HepG2 (cell line): ENCODE data around the gene GIPC3. TPM values are rescaled to one million over a fixed set of nuclear protein-coding genes. Genes with fewer than 3 reads are reported as not detected.

Experiments
- ATAC-seq: fragments of 200-7000 bp; cut with Tn5 transposase; 3 replicates; pipeline ENCODE4 v1.9.1; 2020; ENCODE audit warnings: mild to moderate bottlenecking, moderate library complexity
- BruUV-seq: library from RNA; stranded (reverse); fragments of 400-500 nt; replicated peaks from 2 replicates; lab custom pipeline; 2021; lab: Mats Ljungman, UMichigan
- CTCF ChIA-PET: fragments of 300-600 bp; formaldehyde crosslinking; extraction: SDS; loops from one replicate; lab custom pipeline; 2021; ENCODE audit warnings: low total read pairs, inconsistent platforms, low intra/inter-chr PET ratio; lab: Yijun Ruan, JAX
- POLR2A ChIA-PET: fragments of 350-600 bp; sonication (Branson Sonifier 250); formaldehyde crosslinking; loops from one replicate; lab custom pipeline; 2020; ENCODE audit warnings: antibody characterized with exemption, inconsistent platforms; lab: Yijun Ruan, JAX
- DNase-seq: peaks from one replicate; pipeline ENCODE4 v3.0.0-alpha.2; 2015; ENCODE audit warnings: low spot score
- FAIRE-seq: peaks from 3 replicates; lab custom pipeline; 2011; peaks lifted over from hg19 to GRCh38; lab: Jason Lieb, UNC
- H2AFZ ChIP-seq: one replicate; pipeline ENCODE4 v1.6.1; 2011; ENCODE audit warnings: low read length, inconsistent platforms
- H3K27ac ChIP-seq: fragments of 300-600 bp; 3 replicates; pipeline ENCODE4 v1.8.0; 2011; ENCODE audit warnings: mixed run types, mild to moderate bottlenecking, mixed read lengths, low read length, inconsistent platforms; ENCODE audit not compliant: insufficient read depth; ENCODE audit errors: extremely low read length
- H3K27me3 ChIP-seq, 2 experiments: fragments of 200-600 bp in 1 of 2; 2 replicates in 1 of 2; 3 replicates in 1 of 2; pipeline versions ENCODE4 v1.6.0 to v1.8.0; 2011; ENCODE audit warnings: low read length in 2 of 2, mild to moderate bottlenecking in 2 of 2, moderate library complexity in 2 of 2, inconsistent platforms in 1 of 2; ENCODE audit not compliant: insufficient read depth in 2 of 2, control insufficient read depth in 1 of 2
- H3K36me3 ChIP-seq, 2 experiments: fragments of 200-600 bp in 1 of 2; replicated peaks in 1 of 2; 2 replicates in 1 of 2; 3 replicates in 1 of 2; pipeline versions ENCODE4 v1.5.1 to v1.8.0; 2011; ENCODE audit warnings: low read length in 2 of 2, inconsistent platforms in 1 of 2; ENCODE audit not compliant: insufficient read depth in 2 of 2, control insufficient read depth in 1 of 2
- H3K4me1 ChIP-seq: 2 replicates; pipeline ENCODE4 v1.5.1; 2012; ENCODE audit warnings: low read length, inconsistent platforms; ENCODE audit not compliant: insufficient read depth
- H3K4me2 ChIP-seq: 2 replicates; pipeline ENCODE4 v1.6.0; 2011; ENCODE audit warnings: low read depth, low read length, inconsistent platforms
- H3K4me3 ChIP-seq, 3 experiments: fragments of 200-600 bp in 1 of 3; sonication (generic), shearing (Covaris generic) in 1 of 3; replicated peaks in 1 of 3; 2 replicates each; pipeline ENCODE4 v1.5.1; 2011 to 2016; ENCODE audit warnings: low read length in 3 of 3, inconsistent platforms in 2 of 3, low read depth in 2 of 3, mild to moderate bottlenecking in 2 of 3, control low read depth in 1 of 3, mixed read lengths in 1 of 3; ENCODE audit not compliant: insufficient read depth in 1 of 3
- H3K79me2 ChIP-seq: one replicate; pipeline ENCODE4 v1.6.1; 2011; ENCODE audit warnings: low read length, inconsistent platforms; ENCODE audit not compliant: insufficient read depth
- H3K9ac ChIP-seq: 2 replicates; pipeline ENCODE4 v1.6.0; 2011; ENCODE audit warnings: mild to moderate bottlenecking, low read depth, low read length, inconsistent platforms; ENCODE audit not compliant: insufficient read depth
- H3K9me3 ChIP-seq: 2 replicates; pipeline ENCODE4 v1.5.1; 2012; ENCODE audit warnings: mild to moderate bottlenecking, low read length
- H4K20me1 ChIP-seq: 2 replicates; pipeline ENCODE4 v1.6.0; 2011; ENCODE audit warnings: inconsistent platforms, mild to moderate bottlenecking, low read length, moderate library complexity; ENCODE audit not compliant: insufficient read depth
- CREB3 ChIP-seq: sonication (generic); formaldehyde crosslinking; IDR thresholded peaks from 2 replicates; pipeline ENCODE4 v1.5.0; 2020; ENCODE audit warnings: missing genetic modification reagents
- FIP1L1 ChIP-seq: fragments of 200-400 bp; formaldehyde crosslinking; IDR thresholded peaks from 2 replicates; pipeline ENCODE4 v1.6.1; 2018; ENCODE audit warnings: low read depth, mild to moderate bottlenecking, low read length, moderate library complexity, borderline replicate concordance; ENCODE audit not compliant: insufficient read depth
- HDAC2 ChIP-seq: sonication (generic); formaldehyde crosslinking; IDR thresholded peaks from 2 replicates; pipeline ENCODE4 v1.4.0; 2020; ENCODE audit warnings: missing genetic modification reagents
- HNF4A ChIP-seq: sonication (generic); formaldehyde crosslinking; IDR thresholded peaks from 2 replicates; pipeline ENCODE4 v1.4.0; 2020; ENCODE audit warnings: missing genetic modification reagents
- ZFP91 ChIP-seq: sonication (generic); formaldehyde crosslinking; IDR thresholded peaks from 2 replicates; pipeline ENCODE4 v1.9.0; 2022; ENCODE audit warnings: missing genetic modification reagents, mild to moderate bottlenecking, borderline replicate concordance
- ZMYM3 ChIP-seq: sonication (generic); formaldehyde crosslinking; IDR thresholded peaks from 2 replicates; pipeline ENCODE4 v1.5.1; 2020; ENCODE audit warnings: mild to moderate bottlenecking, missing genetic modification reagents
- ZNF629 ChIP-seq: sonication (generic); formaldehyde crosslinking; conservative IDR thresholded peaks from 2 replicates; pipeline ENCODE4 v1.5.0; 2020; ENCODE audit warnings: missing genetic modification reagents
- ZSCAN12 ChIP-seq: sonication (generic); formaldehyde crosslinking; IDR thresholded peaks from 2 replicates; pipeline ENCODE4 v1.9.0; 2021; ENCODE audit warnings: mild to moderate bottlenecking, missing genetic modification reagents
- ZSCAN25 ChIP-seq: sonication (generic); formaldehyde crosslinking; IDR thresholded peaks from 2 replicates; pipeline ENCODE4 v1.8.0; 2022; ENCODE audit warnings: mild to moderate bottlenecking, missing genetic modification reagents
- WGBS: methylation state at CpG from one replicate; pipeline ENCODE4 v1.1.6; 2017; ENCODE audit warnings: low lambda C conversion rate; 5-methylcytosine and 5-hydroxymethylcytosine counted together
- in situ Hi-C: cut with HindIII; loops from 2 replicates; pipeline ENCODE4 v1.10.0; 2017; ENCODE audit warnings: low pct_unique_long_range_greater_than_20kb; ENCODE audit not compliant: extremely low pct_ligation_motif_present
- intact Hi-C: fragments of 100-400 bp; cut with micrococcal nuclease; formaldehyde crosslinking; loops from one replicate; pipeline ENCODE4 v1.10.0; 2022; ENCODE audit not compliant: unreplicated experiment
- polyA plus RNA-seq, 8 experiments: library from polyadenylated mRNA; depleted of rRNA in 3 of 8; stranded (reverse) in 7 of 8; unstranded in 1 of 8; fragments of >200 nt; fragmentation: Illumina TruSeq in 4 of 8; extraction: Trizol in 4 of 8; gene quantifications; 2 replicates each; pipeline versions ENCODE4 v1.2.1 to v1.2.3, GENCODE V29; 2011 to 2016; ENCODE audit warnings: low read depth in 4 of 8, missing spikeins in 1 of 8, mixed read lengths in 1 of 8; ENCODE audit not compliant: insufficient read depth in 1 of 8
- total RNA-seq, 5 experiments: library from RNA; depleted of rRNA; stranded (reverse); fragments of >200 nt; fragmentation: Illumina TruSeq; extraction: Trizol; gene quantifications; 2 replicates each; pipeline ENCODE4 v1.2.3, GENCODE V29; 2016; ENCODE audit warnings: low read depth in 1 of 5

The GIPC3 gene
- total and polyA plus RNA-seq, 2 of the 13 experiments (the other 11 are each of a cell fraction or from before 2014, with no cell fraction given), result 0.05 TPM; not detected in 1

GRCh38 chr19:3604227-3604986 lies 19.1 kb downstream of the GIPC3 start:
- in situ Hi-C loops, result no loop called here
- Histone ChIP-seq H3K9ac (peak overlapping the region; percentile 10; the same call in 1 of the 2 replicates), H3K4me2 (peak overlapping the region; percentile 67), H3K9me3 (no peaks in the 10 kb centered on the region), H3K79me2 (no peaks in the 10 kb centered on the region), H3K27ac (no peak overlapping the region), H3K36me3 (no peaks in the 10 kb centered on the region), H3K27me3 (peaks cover 0 to 29% of the 10 kb centered on the region in 2 experiments; a peak in 2 of 5 replicates), H3K4me1 (peaks cover 48% of the 10 kb centered on the region), H4K20me1 (no peaks in the 10 kb centered on the region), H2AFZ (no peak overlapping the region), H3K4me3 (peak overlapping the region; percentile 3 to 68 (median 23); a peak in 1 of 6 replicates)
- no peak for ATAC-seq
- 39% methylated on average over 8 of the region's 27 CpGs for WGBS
- no peak for DNase-seq
- BruUV-seq, result no TSS peak
- no peak for FAIRE-seq
- ChIA-PET CTCF (no interaction called here), POLR2A (no interaction called here)
- intact Hi-C loops, result no loop called here
- TF ChIP-seq CREB3 (CRISPR knock-in tag), result no peak
- TF ChIP-seq FIP1L1, result no peak
- peak; percentile 5; the same call in 1 of the 2 replicates for TF ChIP-seq HDAC2 (CRISPR knock-in tag)
- peak; percentile 54; the same call in 1 of the 2 replicates for TF ChIP-seq ZSCAN25 (CRISPR knock-in tag)
- 0 out of 2 replicates have a peak, but pooled peaks have one; percentile 33 for TF ChIP-seq ZNF629
- TF ChIP-seq ZMYM3 (CRISPR knock-in tag), result 0 out of 2 replicates have a peak, but pooled peaks have one; percentile 16
- peak; percentile 60 for TF ChIP-seq HNF4A
- no peak for TF ChIP-seq ZSCAN12 (CRISPR knock-in tag)
- peak; percentile 27; the same call in 1 of the 2 replicates for TF ChIP-seq ZFP91 (CRISPR knock-in tag)
